Measurements from ENCODE around the gene SP140. TPM values are rescaled to one million over a fixed set of nuclear protein-coding genes. Genes with fewer than 3 reads are reported as not detected.

SP140 gene
- total and polyA plus RNA-seq, 2 experiments from 2014 or later = 0.40 to 0.53 TPM

DNA sequence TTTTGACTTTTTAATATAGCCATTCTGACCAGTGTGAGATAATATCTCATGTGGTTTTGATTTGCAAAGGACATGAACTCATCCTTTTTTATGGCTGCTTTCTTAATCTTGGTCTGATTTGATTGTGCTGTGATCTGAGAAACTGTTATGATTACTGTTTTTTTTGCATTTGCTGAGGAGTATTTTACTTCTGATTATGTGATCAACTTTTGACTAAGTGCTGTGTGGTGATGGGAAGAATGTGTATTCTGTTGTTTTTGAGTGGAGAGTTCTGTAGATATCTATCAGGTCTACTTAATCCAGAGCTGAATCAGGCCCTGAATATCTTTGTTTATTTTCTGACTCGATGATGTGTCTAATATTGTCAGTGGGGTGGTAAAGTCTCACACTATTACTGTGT lies 118.2 kb downstream of the SP140 start:
- WGBS (ENCODE audit: low lambda C conversion rate, missing lambda C conversion rate) = 100% methylated on average over 1 of the region's 1 CpG
- Histone ChIP-seq H3K27me3 (no peaks in the 10 kb centered on the region), H2AFZ (no peak overlapping the region), H4K20me1 (ENCODE audit: insufficient read depth, poor library complexity, severe bottlenecking) (no peaks in the 10 kb centered on the region), H3K79me2 (no peaks in the 10 kb centered on the region), H3K27ac (no peak overlapping the region), H3K9me2 (replicated peaks; ENCODE audit: insufficient read depth) (no peaks in the 10 kb centered on the region), H3K9me3 (ENCODE audit: low read depth) (no peaks in the 10 kb centered on the region), H3K4me2 (no peak overlapping the region), H3K4me3 (no peak overlapping the region), H3K36me3 (replicated peaks; ENCODE audit: insufficient read depth, low read depth) (no peaks in the 10 kb centered on the region), H3K4me1 (ENCODE audit: insufficient read depth) (no peaks in the 10 kb centered on the region)
- no peak for DNase-seq (ENCODE audit: low spot score)
- no peak for TF ChIP-seq EZH2phosphoT487 (IDR thresholded peaks at IDR 0.05; ENCODE audit: low read depth, severe bottlenecking, unreplicated experiment)
- TF ChIP-seq, protein P1, sequence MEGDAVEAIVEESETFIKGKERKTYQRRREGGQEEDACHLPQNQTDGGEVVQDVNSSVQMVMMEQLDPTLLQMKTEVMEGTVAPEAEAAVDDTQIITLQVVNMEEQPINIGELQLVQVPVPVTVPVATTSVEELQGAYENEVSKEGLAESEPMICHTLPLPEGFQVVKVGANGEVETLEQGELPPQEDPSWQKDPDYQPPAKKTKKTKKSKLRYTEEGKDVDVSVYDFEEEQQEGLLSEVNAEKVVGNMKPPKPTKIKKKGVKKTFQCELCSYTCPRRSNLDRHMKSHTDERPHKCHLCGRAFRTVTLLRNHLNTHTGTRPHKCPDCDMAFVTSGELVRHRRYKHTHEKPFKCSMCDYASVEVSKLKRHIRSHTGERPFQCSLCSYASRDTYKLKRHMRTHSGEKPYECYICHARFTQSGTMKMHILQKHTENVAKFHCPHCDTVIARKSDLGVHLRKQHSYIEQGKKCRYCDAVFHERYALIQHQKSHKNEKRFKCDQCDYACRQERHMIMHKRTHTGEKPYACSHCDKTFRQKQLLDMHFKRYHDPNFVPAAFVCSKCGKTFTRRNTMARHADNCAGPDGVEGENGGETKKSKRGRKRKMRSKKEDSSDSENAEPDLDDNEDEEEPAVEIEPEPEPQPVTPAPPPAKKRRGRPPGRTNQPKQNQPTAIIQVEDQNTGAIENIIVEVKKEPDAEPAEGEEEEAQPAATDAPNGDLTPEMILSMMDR (IDR thresholded peaks at IDR 0.05; ENCODE audit: poor library complexity) = no peak
- TF ChIP-seq EZH2 (IDR thresholded peaks at IDR 0.05; ENCODE audit: borderline replicate concordance) = no peak

DNA sequence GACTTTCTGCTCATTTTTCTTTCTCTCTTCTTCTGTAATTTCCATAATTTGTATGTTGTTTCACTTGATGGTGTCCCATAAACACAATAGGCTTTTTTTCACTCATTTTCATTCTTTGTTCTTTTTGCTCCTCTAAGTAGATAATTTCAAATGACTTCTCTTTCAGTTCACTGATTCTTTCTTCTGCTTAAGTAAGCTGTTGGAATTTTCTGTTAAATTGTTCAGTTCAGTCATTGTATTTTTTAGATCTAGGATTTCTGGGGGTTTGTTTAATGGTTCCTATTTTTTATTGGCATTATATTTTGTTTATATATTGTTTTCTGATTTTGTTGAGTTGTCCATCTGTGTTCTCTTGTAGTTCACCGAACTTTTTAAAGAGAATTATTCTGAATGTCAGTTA lies 120.9 kb downstream of the SP140 start:
- Histone ChIP-seq H3K4me3 (no peak overlapping the region), H3K27ac (no peak overlapping the region), H3K9me3 (ENCODE audit: low read depth) (no peaks in the 10 kb centered on the region), H2AFZ (no peak overlapping the region), H3K27me3 (no peaks in the 10 kb centered on the region), H3K4me1 (ENCODE audit: insufficient read depth) (no peaks in the 10 kb centered on the region), H3K36me3 (replicated peaks; ENCODE audit: insufficient read depth, low read depth) (no peaks in the 10 kb centered on the region), H3K9me2 (replicated peaks; ENCODE audit: insufficient read depth) (no peaks in the 10 kb centered on the region), H4K20me1 (ENCODE audit: insufficient read depth, poor library complexity, severe bottlenecking) (no peaks in the 10 kb centered on the region), H3K4me2 (no peak overlapping the region), H3K79me2 (no peaks in the 10 kb centered on the region)
- TF ChIP-seq EZH2 (IDR thresholded peaks at IDR 0.05; ENCODE audit: borderline replicate concordance) = no peak
- no peak for TF ChIP-seq EZH2phosphoT487 (IDR thresholded peaks at IDR 0.05; ENCODE audit: low read depth, severe bottlenecking, unreplicated experiment)
- TF ChIP-seq, protein P1 (IDR thresholded peaks at IDR 0.05; ENCODE audit: poor library complexity) = no peak
- DNase-seq (ENCODE audit: low spot score) = no peak
- WGBS (ENCODE audit: low lambda C conversion rate, missing lambda C conversion rate) = 94% methylated on average over 1 of the region's 1 CpG

DNA sequence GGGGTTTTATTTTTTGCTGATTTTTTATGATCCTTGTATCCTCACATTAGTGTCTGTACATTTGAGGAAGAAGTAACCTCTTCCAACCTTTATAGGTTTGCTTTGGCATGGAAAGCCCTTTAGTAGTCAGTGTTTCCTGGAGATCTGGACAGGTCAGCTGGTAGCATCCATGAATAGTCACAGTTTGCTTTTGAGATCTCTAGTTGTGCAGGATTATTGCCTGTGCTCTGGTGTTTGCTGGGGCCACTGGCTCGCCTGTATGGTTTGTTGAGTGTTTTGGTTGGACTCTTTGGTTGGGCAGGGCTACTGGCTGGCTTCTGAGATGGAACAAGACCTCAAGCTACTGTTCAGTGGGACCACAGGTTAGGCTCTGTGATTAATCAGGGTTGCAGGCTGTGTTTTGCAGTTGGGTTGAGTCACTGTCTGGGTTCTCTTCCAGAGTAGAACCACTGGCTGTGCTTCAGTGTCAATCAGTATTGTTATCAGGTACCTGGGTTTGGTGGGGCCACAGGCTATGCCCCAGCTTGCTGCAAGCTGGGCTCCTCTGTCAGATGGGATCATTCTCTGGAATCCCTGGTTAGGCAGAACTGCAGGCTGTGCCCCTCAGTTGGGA lies 121.5 kb downstream of the SP140 start:
- Histone ChIP-seq H3K4me3 (no peak overlapping the region), H2AFZ (no peak overlapping the region), H3K27ac (no peak overlapping the region), H4K20me1 (ENCODE audit: insufficient read depth, poor library complexity, severe bottlenecking) (no peaks in the 10 kb centered on the region), H3K9me3 (ENCODE audit: low read depth) (no peaks in the 10 kb centered on the region), H3K36me3 (replicated peaks; ENCODE audit: insufficient read depth, low read depth) (no peaks in the 10 kb centered on the region), H3K9me2 (replicated peaks; ENCODE audit: insufficient read depth) (no peaks in the 10 kb centered on the region), H3K4me1 (ENCODE audit: insufficient read depth) (no peaks in the 10 kb centered on the region), H3K27me3 (no peaks in the 10 kb centered on the region), H3K79me2 (no peaks in the 10 kb centered on the region), H3K4me2 (no peak overlapping the region)
- TF ChIP-seq EZH2 (IDR thresholded peaks at IDR 0.05; ENCODE audit: borderline replicate concordance) (no peak), EZH2phosphoT487 (IDR thresholded peaks at IDR 0.05; ENCODE audit: low read depth, severe bottlenecking, unreplicated experiment) (no peak)
- TF ChIP-seq, protein P1 (IDR thresholded peaks at IDR 0.05; ENCODE audit: poor library complexity) = no peak
- no peak for DNase-seq (ENCODE audit: low spot score)
- WGBS (ENCODE audit: low lambda C conversion rate, missing lambda C conversion rate) = 79% methylated on average over 1 of the region's 1 CpG

Measured in hepatocyte (in vitro differentiated cells).